ENCODE results near the gene NOS3.

NOS3 gene

DNA sequence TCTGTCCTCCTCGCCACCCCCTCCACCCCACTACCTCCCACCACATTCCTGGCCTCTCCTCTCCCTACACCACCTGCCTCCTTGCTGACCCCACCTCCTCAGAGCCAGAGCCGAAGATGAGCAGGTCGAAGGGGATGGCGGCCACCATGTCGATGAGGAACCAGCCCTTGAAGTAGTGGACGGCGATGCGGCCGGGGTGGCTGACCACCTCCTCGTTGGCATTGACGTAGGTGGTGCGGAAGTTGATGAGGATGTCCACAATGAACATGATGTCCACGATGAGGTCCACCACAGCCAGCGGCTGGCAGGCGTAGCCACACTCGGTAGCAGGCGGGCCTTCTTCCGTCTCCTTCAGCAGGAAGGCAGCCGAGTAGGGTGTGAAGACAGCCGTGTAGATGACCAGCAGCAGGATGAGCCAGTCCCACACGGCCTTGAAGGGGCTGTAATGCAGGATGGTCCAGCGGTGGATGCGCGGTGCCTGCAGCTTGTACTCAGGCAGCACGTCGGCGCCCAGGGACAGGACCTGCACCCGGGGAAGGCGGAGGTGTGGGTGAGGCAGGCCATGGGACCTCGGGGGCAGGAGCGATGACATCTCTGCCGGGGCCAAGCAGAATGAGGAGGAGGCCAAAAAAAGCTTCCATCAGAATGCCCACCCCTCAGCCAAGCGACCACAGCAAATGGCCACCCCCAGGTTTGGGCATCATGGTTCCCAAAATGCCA, 38.3 kb upstream of the NOS3 start:
- DNase-seq, result no peak

DNA sequence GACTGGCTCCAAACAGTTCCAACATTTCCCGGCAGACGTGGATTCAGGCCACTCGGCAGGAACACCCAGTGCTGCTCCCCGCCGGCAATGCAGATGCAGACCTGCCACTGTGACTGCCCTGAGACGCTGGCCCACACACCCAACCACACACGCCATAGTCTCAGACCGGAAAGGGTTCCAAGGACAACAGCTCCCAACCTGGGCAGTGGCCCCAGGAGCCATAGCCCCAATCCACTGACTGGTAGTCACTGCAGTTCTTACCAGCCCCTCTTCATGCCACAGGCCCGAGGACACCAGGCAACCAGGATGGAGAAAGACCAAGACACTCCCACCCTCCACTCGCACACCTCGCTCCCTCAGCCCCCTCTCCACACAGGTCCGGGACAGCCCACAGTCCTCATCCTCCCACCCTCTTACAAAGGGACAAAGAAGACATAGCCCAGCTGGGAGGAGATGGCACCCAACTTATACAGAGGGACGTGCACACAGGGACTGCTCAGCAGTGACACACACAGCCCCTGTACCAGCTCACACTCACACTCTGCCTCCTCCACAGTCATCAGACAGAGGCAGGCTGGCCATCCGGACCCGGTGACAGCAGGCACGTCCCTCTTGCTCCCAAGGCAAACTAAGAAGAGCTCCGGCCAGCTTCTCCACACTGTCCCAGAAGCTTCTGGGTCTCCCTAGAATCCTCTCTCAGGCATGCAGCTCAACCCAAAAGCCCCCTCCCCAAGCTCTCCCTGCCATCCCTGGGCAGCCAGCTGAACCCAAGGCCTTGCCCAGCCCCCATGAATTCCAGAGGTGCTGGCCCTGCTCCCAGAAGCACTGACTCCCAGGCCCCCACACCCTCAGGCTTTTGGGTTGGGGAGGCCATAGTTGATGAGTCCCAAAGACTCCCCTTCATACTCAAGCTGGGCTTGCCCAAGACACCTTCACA, 37.5 kb upstream of the NOS3 start:
- no peak for DNase-seq

DNA sequence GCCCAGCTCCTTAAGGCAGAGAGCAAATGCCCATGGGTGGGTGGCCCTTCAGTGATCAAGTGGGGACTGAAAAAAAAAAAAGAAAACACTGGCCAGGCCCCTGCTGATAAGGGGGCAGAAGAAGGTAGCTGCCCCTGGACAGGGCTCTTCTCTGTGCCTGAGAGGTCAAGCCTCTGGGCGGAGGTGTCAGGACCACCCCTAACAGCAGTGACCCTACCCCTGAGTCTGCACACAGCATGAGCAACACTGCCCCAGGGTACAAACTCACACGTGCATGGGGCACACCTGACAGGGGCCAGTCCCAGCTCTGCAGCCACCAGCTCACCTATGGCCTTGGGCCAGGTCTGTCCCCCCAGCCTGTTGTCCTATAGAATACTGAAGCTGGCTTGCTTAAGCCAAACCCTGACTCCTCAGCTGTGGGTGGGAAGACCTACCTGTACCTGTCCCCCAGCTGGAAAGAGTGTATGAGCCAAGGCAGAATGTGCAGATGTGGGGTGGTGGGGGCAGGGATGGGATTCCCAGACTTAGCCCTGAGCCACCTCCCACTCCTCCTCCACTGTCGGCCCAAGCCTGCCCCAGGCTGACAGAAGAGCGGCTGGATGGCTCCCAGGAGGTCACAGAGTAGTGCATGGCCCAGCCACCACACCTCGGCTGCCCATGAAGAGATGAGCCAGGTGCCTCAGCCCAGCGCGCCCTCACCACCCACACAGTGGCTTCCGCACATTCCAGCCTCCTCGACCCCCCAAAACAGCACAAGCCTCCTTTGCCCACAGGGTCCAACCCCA, 36.4 kb upstream of the NOS3 start:
- no peak for DNase-seq

DNA sequence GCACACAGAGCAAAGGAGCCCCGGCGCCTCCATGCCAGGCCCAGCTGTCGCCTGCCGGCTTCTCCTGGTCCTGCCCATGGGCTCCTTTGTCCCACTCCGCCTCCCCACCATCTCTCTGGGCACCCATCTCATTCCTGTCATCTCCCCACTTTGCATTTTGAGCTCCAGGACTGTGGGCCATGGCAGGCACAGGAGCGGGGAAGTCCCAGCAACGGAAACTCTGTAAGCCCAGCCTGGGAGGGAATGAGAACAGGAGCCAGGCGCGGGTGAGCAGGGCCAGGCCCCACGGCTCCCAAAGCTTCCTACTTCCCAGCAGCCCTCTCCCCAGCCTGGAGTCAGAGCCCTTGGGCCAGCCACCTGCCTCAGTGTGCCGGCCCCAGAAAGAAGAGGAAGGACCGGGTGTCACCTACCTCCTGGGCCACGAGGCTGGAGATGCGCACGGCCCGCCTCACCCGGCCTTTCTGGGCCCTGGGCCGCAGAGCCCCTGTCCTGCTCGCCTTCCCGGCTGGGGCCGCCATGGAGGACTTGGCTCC, 35.8 kb upstream of the NOS3 start:
- DNase-seq, result no peak

DNA sequence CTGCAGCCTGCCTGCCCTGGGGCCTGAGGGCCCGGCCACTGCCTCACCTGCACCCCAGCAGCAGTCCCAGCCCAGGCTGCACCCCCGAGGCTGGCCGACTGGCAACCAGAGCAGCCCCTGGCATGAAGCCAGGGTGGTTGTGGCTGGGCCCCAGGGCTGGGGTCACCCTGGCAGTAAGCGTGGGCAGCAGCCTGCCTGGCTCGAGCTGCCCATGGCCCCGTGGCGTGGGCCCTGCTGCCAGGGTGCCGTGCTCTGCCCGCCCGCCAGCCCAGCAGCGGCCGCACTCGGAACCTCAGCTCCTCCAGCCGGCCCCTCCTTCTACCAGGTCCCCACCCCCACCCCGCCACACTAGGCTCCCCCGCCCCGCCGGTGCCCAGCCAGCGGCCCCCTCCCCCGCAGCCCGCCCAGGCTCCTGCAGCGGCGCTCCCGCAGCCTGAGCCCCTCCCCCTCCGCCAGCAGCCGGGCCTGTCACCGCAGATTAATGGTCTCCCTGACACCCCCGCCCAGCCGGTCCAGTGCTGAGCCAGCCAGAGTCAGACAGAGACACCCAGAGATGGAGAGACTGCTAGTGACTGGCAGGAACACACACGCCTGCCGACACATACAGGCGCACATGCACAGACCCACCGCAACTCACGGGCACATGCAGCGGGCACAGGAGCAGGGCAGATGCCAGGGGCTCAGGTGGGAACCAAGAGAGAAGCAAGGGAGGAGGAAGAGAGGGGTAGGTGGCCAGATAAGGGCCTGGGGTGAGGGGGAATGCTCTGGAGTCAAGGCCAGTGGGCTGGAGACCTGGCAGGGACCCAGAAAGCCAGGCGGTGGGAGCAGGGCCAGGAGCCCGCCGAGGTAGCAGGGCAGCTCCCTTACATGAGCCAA, 35.1 kb upstream of the NOS3 start:
- DNase-seq, result no peak

DNA sequence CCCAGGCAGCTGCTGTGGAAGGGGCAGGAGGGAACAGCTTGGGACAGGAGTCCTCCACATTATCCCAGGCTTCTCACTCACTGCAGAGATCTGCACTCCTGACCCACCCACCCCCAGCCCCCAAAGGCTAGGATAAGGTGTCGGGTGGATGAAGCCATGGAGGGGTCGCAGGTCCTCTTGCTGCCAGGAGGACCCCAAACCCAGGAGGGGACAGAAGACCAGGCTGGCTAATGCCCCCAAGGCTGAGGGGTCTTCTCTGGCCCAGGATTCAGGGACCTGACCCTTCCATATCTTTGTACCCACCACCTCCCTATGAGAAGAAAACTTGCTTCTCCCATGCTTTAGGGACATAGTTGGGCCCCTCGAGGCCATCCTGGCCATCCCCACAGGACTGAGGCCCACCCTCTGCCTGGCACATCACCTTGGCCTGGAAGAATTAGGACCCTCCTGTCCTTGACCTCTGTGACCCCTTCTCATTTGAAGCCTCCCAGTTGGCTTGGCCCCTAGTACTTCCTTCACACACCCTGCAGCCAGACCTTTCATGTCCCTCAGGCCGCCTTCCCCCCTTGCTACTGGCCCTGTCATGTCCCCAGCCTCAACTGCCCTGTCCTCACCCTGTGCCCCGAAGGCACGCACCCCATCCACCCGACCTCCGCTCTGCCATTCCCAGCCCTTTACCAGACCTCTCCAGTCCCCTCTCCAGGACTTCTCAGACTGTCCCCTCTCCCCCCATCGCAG, 34.3 kb upstream of the NOS3 start:
- no peak for DNase-seq

DNA sequence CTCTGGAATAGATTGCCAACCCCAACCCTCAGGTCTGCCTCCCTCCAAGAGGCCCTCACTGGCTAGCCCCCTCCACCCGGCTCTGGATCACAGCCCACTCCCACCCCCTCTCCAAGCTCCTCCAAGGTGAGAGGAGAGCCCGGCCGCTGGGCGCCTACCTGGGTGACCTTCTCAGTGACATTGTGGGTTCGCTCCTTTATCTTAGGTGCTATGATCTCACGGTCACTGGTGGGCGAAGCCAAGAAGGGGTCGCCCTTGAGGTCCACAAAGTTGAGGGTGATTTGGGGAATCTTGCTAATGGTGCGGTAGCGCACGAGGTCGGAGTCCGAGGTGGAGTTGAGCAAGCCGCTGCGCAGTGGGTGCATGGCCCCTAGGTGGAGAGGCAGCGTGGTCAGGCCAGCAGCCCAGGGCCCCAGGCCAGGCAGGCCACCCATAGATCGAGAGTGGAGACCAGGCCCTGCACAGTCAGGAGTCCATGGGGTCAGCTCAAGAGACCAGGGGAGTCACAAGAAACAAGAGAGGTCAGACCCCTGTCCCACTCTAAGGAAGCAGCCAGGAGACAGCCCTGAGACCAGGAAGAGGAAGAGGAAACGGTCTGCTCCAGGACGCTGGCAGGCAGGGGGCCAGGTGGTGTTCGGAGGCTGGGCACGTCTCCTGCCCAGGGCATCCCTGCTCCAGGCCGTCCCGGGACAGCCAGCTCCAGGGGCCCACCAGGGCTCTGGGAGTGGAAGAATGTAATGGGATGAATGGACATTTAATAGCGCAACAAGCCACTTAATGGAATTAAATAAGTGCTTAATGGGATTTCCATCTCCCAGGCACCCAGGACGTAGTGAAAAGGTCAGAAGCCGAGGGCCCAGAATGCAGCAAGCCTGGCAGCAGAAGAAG, 33.4 kb upstream of the NOS3 start:
- DNase-seq, result no peak

DNA sequence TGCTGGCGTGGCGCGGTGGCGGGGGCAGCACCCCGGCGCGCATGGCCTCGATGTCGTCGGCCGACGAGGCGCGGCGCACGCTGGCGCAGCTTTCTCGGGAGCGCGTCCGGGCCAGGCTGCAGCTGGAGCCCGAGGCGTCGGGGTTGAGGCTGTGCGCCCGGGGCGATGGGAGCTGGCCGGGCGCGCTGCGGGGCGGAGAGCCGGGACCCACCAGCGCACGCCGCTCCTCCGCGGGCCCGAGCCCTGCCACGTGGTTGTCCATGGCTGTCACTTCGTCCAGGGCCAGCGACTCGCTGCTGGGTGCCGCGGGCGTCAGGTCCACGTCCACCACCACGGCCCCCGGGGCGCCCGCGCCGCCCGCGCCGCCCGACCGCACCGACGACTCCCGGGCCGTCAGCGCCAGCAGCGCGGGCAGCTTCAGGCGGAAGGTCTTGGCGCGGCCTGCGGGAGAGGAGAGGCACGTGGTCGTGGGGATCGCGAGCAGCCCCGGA, 32.7 kb upstream of the NOS3 start:
- DNase-seq, result no peak

DNA sequence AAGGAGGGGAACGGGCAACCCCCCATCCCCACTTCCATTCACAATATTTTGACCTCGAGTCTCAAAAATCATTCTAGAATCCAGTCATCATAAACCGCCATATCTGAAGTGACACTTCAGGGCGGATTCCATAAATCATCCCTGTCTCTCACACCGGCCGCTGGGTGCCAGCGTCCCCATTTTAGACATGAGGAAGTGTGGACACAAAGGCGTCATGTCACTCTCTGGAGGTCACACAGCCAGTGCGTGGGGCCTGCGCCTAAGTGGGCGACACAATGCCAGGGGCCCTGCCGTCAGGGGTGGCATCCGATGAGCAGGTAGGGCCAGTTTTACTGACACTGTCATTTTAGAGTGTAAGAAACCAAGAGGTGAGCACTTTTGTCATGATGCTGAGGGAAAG, 32.2 kb upstream of the NOS3 start:
- DNase-seq, result no peak

DNA sequence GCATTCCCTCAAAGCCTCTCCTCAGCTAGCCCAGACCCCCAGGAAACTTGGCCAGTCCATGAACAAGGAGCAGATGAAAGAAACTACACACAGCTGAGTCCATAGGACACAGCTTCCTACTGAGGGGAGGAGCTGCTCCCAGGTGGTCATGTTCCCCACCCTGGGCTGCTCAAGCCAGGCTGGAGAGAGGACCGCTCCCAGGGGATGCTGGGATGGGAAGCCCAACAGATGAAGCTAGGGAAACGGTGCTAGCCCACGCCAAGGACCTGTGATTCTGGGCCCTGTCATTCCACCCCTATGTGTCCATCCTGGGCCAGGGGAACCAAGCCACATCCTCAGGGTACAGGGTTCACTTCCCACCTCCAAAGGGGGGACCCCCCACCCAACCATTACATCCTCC, 31.7 kb upstream of the NOS3 start:
- DNase-seq, result no peak

DNA sequence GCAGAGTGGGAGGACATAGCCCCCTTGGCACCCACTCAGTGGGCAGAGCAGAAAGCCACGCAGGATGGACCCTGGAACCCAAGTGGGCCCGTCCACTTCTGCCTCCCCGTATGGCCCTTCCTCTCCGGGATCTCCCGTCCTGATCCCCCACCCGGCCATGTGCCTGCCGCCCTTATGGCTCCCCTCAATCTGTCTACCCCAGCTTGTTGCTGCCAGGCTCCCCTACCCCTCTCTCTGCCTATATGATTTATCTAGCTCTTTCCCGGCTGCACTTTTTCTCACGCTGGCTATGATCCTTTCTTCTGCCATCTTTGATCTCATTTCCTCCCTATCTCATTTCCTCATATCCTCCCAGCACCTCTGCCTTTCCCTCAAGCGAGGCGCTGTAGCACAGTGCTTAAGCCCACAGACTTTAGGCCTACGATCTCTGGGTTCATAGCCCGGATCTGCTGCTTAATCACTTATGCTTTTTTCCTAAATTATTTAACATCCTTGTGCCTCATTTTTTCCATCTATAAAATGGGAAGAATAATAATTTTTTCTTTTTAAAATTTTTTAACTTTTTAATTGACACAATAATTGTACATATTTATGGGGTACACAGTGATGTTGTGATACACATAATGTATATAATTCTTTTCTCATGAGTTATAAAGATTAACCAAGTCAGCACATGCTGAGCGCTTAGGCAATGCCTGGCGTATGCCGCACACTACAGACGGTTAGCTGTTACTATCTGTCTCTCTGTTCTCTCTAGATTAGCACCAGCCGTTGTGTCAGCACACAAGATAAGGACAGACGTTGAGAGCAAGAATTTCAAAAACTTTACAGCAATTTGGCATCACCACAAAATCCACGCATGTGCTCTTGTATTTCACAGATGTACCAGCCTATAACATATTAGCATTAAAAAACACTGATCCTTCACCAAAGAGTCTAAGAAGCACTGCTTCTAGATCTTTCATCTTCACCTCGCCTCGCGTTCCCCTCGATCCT, 30.8 kb upstream of the NOS3 start:
- no peak for DNase-seq

DNA sequence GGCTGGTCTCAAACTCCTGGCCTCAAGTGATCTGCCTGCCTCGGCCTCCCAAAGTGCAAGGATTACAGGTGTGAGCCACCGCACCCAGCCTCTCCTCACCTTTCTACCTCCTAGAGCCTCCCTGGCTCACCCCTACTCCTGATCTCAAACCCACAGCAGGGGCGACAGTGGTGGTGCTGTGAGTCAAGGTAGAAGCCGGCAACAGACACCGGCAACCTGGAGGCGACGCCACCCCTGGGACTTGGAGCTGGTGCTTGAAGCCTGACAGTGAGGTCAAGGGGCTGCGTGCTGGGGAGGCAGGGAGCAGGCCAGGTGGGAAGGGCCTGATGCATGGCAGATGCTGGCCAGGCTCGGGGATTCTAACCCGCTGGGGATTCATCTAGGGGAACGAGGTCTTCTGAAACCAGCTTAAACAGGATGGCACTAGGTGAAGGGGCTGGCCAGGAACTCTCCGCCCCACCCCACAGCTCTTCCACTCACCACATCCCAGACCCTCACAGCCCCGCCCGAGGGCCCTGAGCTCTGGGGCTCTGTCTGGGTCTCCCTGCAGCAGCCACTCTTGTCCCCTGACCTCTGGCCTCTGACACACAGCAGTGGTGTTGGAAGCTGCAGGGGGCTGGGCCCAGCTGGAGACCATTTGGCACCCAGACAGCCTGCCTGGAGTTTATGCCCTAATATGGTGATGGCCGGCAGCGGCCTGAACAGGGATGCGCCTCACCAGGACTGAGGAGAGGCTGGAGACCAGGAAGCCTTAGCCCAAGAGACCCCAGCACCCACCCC, 29.1 kb upstream of the NOS3 start:
- no peak for DNase-seq

DNA sequence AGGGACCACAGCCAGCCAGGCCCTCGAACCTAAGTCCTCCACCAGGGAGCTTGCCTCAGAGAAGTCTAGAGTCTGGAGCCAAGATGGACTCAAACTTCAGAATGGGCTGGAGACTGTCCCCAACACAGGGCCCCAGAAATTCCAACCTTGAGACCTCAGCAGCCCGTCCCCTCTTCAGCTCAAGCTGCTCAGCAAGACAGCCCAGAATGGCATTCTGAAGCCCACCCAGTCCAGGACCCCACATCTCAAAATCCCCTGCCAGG, 28.6 kb upstream of the NOS3 start:
- DNase-seq, result no peak

DNA sequence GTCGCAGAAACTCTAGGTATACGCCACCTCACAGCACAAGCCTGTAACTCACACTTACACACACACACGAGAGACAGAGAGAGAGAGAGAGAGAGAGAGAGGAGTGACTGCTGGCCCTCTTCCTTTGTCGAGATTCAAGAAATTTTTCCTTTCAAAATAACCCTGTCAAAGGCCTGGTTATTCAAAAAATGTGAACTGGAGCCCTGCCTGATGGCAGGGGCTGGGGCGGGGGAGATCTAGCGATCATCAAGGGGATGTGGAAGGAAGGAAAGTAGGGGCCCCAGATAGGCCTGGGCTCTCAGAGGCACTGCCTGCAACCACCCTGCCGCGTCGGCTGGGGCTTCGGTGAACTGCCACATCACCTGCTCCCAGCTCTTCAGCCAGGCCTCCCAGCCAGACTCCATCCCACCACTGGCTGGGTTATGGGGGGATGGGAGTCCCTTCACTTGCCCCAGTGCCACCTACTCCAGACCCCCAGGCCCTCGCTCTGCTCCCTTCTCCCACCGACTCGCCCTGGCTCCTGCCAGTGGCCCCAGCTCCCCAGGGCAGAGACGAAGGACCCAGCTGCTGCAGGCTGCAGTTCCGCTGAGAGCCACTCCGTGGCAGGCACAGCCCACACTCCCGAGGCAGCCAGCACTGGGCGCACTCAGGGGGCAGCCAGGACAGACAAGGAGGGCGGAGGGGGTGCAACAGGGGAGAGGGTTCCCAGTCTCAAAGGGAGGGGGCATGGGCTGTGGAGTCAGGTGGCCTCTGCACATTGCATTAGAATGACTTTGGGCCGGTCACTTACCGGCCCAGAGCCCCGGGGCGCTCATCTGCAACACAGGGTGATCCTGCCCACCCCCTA, 28.0 kb upstream of the NOS3 start:
- no peak for DNase-seq

DNA sequence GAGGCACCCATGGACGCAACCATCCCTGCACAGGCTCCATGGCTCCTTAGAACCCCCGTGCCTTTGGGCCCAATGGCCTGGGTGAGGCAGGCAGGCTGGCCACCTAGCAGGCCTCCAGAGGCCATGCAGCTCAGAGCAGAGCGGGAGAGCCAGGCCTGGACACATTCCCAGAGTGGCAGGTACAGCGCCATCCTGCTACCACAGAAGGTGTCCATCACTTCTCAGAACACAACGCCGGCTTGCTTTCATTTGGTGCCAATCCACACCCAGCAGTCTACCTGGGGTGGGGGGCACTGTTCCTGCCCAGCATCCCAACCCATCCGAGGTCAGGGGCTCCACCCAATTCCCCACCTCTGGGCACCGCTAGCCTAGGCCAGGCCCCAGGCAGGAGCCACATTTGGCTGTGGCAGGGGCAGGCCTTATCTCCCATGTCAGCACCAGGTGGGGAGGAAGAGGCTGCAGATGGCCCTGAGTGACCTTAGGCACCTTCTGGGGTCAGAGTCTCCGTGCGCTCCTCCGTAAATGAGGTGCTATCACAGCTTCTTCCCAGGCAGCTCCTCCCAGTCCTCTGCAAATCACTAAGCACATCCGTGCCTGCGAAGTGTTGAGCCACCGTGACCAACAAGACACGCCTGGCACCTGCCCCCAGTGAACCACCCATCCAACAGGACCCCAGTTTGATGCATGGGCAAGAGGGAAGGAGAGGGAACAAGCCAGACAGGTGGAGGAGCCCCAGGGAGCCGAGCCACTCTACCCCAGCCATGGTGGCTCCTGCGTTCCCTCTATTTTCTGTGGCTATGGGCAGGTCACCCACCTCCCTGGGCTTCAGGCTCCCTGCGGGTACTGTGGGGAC, 26.9 kb upstream of the NOS3 start:
- DNase-seq, result no peak

DNA sequence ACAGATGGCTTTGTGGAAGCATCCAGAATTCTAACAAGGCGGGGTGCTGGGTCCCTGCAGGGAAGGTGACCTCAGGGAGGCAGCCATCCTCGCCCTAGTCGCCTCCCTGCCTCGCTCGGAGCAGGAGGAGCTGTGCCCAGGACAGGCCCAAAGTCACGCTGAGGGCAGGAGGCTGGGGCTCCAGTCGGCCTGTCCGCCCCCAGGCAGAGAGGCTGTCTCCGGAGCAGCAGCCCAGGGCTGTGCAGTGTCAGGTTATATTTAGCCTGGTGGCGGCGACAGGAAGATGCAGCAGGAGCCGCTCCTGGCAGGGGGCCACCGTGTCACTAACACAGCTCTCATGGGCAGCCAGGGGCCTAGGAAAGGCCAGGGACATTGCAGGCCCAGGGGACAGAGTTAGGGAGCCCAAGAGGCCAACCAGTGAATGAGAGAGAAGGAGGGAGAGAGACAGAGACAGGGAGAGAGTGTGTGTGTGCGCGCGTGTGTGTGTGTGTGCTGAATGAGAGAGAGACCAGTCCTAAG, 26.2 kb upstream of the NOS3 start:
- no peak for DNase-seq
